ENCODE results near the gene KIF7. TPM values are rescaled to one million over a fixed set of nuclear protein-coding genes. Genes with fewer than 3 reads are reported as not detected.

Gene KIF7
- polyA plus RNA-seq, 1 of the 3 experiments (the other 2 are of a cell fraction), result 12.0 TPM

DNA sequence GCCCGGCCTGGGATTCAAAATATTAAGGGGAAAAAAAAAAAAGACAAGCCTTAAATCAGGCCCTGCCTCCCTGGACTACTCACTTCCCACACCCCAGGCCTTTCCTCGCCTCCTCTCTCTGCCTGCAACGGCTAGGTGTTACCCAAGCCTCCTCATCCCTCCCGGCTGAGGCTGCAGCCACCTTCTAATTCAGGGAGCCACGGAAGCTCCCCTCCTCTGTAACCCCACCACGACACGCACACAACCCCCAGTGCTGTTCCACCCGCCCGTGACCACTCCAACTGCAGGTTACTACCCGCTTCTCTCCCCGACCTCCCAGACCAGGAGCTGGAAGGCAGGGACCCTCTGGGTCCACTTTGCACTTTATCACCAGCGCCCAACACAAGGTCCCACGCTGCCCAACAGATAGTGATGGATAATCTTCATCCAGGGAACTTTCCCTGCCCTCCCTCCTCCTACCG lies 936 bp downstream of the KIF7 start:
- Histone ChIP-seq H3K9ac (peak overlapping the region; percentile 85), H3F3A (replicated peaks; ENCODE audit: insufficient read depth) (peaks cover 20% of the 10 kb centered on the region), H3K79me2 (ENCODE audit: insufficient read depth) (peaks cover 39% of the 10 kb centered on the region), H4K20me1 (ENCODE audit: insufficient read depth) (no peaks in the 10 kb centered on the region), H2AFZ (ENCODE audit: low read depth) (peak overlapping the region; percentile 35; the same call in 1 of the 2 replicates), H3K4me1 (ENCODE audit: control insufficient read depth in 1 of 2, insufficient read depth in 2 of 2, low read depth in 1 of 2, low read length in 1 of 2) (peaks cover 0 to 6% of the 10 kb centered on the region in 2 experiments; a peak in 2 of 4 replicates), H3K36me3 (replicated peaks in 1 of 2; ENCODE audit: control insufficient read depth in 1 of 2, insufficient read depth in 2 of 2, low read length in 1 of 2) (peaks cover 0 to 6% of the 10 kb centered on the region in 2 experiments), H3K9me3 (no peaks in the 10 kb centered on the region), H3K9me2 (no peaks in the 10 kb centered on the region), H3K4me2 (peak overlapping the region; percentile 96), H3K27me3 (ENCODE audit: insufficient read depth) (no peaks in the 10 kb centered on the region), H3K27ac (ENCODE audit: low read depth in 2 of 2, low read length in 1 of 2) (peak overlapping the region in 1 of 2 experiments; percentile 28; a peak in 1 of 4 replicates), H3K4me3 (ENCODE audit: low read depth in 2 of 2, low read length in 1 of 2) (peak overlapping the region; percentile 74 to 90)
- no peak for TF ChIP-seq EP300 (IDR thresholded peaks at IDR 0.05; ENCODE audit: borderline replicate concordance in 1 of 2, low read depth in 1 of 2, low read length in 1 of 2)
- no peak for TF ChIP-seq FOSL2 (IDR thresholded peaks at IDR 0.05; ENCODE audit: borderline replicate concordance, low read depth)
- no peak for TF ChIP-seq YY1 (IDR thresholded peaks at IDR 0.05; ENCODE audit: low read depth)
- TF ChIP-seq, protein P1, sequence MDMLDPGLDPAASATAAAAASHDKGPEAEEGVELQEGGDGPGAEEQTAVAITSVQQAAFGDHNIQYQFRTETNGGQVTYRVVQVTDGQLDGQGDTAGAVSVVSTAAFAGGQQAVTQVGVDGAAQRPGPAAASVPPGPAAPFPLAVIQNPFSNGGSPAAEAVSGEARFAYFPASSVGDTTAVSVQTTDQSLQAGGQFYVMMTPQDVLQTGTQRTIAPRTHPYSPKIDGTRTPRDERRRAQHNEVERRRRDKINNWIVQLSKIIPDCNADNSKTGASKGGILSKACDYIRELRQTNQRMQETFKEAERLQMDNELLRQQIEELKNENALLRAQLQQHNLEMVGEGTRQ (IDR thresholded peaks at IDR 0.05; ENCODE audit: borderline replicate concordance, low read depth, low read length), result no peak
- TF ChIP-seq, protein P2, sequence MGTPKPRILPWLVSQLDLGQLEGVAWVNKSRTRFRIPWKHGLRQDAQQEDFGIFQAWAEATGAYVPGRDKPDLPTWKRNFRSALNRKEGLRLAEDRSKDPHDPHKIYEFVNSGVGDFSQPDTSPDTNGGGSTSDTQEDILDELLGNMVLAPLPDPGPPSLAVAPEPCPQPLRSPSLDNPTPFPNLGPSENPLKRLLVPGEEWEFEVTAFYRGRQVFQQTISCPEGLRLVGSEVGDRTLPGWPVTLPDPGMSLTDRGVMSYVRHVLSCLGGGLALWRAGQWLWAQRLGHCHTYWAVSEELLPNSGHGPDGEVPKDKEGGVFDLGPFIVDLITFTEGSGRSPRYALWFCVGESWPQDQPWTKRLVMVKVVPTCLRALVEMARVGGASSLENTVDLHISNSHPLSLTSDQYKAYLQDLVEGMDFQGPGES (IDR thresholded peaks at IDR 0.05; ENCODE audit: low read depth, low read length), result no peak
- TF ChIP-seq MEF2A (IDR thresholded peaks at IDR 0.05; ENCODE audit: borderline replicate concordance, low read depth), result no peak
- TF ChIP-seq GATA2 (CRISPR knock-in tag; IDR thresholded peaks at IDR 0.05), result no peak
- TF ChIP-seq NFIC (IDR thresholded peaks at IDR 0.05; ENCODE audit: borderline replicate concordance), result no peak
- no peak for TF ChIP-seq JUND (IDR thresholded peaks at IDR 0.05)
- TF ChIP-seq, protein P3, sequence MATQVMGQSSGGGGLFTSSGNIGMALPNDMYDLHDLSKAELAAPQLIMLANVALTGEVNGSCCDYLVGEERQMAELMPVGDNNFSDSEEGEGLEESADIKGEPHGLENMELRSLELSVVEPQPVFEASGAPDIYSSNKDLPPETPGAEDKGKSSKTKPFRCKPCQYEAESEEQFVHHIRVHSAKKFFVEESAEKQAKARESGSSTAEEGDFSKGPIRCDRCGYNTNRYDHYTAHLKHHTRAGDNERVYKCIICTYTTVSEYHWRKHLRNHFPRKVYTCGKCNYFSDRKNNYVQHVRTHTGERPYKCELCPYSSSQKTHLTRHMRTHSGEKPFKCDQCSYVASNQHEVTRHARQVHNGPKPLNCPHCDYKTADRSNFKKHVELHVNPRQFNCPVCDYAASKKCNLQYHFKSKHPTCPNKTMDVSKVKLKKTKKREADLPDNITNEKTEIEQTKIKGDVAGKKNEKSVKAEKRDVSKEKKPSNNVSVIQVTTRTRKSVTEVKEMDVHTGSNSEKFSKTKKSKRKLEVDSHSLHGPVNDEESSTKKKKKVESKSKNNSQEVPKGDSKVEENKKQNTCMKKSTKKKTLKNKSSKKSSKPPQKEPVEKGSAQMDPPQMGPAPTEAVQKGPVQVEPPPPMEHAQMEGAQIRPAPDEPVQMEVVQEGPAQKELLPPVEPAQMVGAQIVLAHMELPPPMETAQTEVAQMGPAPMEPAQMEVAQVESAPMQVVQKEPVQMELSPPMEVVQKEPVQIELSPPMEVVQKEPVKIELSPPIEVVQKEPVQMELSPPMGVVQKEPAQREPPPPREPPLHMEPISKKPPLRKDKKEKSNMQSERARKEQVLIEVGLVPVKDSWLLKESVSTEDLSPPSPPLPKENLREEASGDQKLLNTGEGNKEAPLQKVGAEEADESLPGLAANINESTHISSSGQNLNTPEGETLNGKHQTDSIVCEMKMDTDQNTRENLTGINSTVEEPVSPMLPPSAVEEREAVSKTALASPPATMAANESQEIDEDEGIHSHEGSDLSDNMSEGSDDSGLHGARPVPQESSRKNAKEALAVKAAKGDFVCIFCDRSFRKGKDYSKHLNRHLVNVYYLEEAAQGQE (IDR thresholded peaks at IDR 0.05; ENCODE audit: low read depth, low read length), result no peak
- TF ChIP-seq, protein P4, sequence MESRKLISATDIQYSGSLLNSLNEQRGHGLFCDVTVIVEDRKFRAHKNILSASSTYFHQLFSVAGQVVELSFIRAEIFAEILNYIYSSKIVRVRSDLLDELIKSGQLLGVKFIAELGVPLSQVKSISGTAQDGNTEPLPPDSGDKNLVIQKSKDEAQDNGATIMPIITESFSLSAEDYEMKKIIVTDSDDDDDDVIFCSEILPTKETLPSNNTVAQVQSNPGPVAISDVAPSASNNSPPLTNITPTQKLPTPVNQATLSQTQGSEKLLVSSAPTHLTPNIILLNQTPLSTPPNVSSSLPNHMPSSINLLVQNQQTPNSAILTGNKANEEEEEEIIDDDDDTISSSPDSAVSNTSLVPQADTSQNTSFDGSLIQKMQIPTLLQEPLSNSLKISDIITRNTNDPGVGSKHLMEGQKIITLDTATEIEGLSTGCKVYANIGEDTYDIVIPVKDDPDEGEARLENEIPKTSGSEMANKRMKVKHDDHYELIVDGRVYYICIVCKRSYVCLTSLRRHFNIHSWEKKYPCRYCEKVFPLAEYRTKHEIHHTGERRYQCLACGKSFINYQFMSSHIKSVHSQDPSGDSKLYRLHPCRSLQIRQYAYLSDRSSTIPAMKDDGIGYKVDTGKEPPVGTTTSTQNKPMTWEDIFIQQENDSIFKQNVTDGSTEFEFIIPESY (IDR thresholded peaks at IDR 0.05; ENCODE audit: borderline replicate concordance, low read depth), result no peak
- TF ChIP-seq POLR2AphosphoS5 (IDR thresholded peaks at IDR 0.05; ENCODE audit: low read depth, low read length), result no peak
- TF ChIP-seq TEAD4 (IDR thresholded peaks at IDR 0.05; ENCODE audit: borderline replicate concordance, insufficient read depth), result no peak
- no peak for TF ChIP-seq EZH2phosphoT487 (IDR thresholded peaks at IDR 0.05; ENCODE audit: borderline replicate concordance, low read depth)
- no peak for TF ChIP-seq NRF1 (IDR thresholded peaks at IDR 0.05; ENCODE audit: low read depth, low read length)
- TF ChIP-seq, protein P5, sequence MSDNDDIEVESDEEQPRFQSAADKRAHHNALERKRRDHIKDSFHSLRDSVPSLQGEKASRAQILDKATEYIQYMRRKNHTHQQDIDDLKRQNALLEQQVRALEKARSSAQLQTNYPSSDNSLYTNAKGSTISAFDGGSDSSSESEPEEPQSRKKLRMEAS (IDR thresholded peaks at IDR 0.05; ENCODE audit: low read depth), result no peak
- no peak for TF ChIP-seq RXRA (IDR thresholded peaks at IDR 0.05; ENCODE audit: borderline replicate concordance, low read depth)
- TF ChIP-seq RAD21 (IDR thresholded peaks at IDR 0.05; ENCODE audit: low read length), result no peak
- POLR2A ChIA-PET, result interaction anchor here (1.1 to 1.2 kb wide), 2 partner anchors 12 to 240 kb away, joined by 3 to 4 read pairs; partner anchors contain the start of gene AP3S2
- CTCF ChIA-PET, result interaction anchor here (0.6 to 1.6 kb wide), 4 partner anchors 8 to 86 kb away, joined by 3 to 7 read pairs (median 4); no protein-coding TSS in a partner anchor
- 51% methylated on average over 14 of the region's 14 CpGs for WGBS (ENCODE audit: low lambda C conversion rate)
- no peak for DNase-seq

All from SK-N-SH (cell line).